ENCODE measurements around the gene GALNT9. TPM values are rescaled to one million over a fixed set of nuclear protein-coding genes. Genes with fewer than 3 reads are reported as not detected.
"Not testable (repeated sequence)": the region's sequence is repeated elsewhere in the genome, so short reads cannot be mapped to it uniquely, and the experiment has no call there.

Gene GALNT9
- polyA plus RNA-seq, 3 donors = 7.3 to 12.7 (median 9.6) TPM

DNA sequence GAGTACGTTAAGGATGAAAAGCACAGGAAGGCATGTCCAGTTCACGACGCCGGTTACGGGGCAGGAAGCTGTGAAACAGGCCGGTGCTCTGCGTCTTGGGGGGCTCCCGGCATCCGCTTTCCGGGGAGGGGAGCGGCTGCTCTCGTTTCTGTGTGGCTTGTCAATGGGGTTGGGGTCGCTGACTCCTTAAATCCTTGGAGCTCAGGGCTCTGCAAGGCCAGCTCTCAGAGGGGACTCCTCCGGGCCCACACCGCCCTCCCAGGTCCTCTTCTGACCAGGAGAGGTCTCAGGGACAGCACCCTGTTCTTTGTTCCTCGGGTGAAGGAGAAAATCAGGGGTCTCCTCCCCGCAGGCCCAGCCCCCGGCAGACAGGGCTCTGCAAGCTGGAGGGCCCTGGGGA is 78.1 kb downstream of the GALNT9 start:
- DNase-seq (ENCODE audit: extremely low read depth in 1 of 11, low read depth in 9 of 11, low spot score in 4 of 11) = no peak

DNA sequence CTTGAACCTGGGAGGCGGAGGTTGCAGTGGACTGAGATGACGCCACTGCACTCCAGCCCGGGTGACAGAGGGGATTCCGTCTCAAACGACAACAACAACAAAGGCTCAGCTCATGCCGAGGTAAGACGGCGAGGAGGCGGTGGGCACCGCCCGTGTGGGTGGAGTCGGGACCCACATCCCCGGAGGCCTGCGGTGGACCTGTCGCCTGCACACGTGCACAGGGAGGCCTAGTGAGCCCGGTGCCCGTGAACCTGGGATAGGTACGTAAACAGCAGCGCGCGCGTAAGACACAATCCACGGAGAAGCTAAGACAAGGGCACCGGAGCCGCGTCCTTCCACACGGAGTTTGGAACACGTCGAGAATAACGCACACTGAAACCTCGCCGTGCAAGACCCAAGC is 78.7 kb downstream of the GALNT9 start:
- no peak for DNase-seq (ENCODE audit: extremely low read depth in 1 of 11, low read depth in 9 of 11, low spot score in 4 of 11)

DNA sequence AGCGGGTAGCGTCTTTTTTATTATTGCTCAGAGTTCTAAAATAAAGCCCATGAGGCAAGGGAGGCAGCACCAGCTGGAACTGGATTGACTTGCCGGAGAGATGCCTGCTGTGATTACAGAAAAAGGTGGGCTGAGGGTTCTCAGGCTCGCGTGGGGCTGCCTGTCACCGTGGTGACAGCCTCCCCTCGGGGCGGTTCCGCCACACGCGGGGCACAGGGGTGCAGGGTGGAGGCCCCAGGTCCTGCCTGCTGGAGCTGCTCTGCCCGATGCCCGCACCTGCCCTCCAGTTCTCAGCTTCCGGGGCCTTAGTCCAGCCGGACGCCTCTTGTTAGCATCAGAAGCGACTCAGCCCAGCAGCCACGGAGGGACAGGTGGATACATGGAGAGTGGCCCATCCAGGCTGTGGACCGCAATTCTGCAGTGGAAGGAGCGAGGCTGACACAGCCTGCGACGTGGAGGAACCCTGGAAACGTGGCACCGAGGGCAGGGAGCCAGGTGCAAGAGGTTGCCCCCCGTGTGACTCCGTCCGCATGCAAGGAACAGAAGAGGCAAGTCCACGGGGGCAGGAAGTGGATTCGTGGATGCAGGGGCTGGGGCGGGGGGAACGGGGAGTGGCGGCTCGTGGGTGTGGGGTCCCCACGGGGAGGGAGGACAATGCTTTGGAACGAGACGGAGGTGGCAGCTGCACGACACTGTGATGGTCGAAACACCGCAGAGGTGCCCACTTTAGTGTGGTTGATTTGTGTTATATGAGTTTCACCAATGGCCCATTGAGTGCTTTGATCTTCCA is 79.5 kb downstream of the GALNT9 start:
- no peak for DNase-seq (ENCODE audit: extremely low read depth in 1 of 11, low read depth in 9 of 11, low spot score in 4 of 11)

DNA sequence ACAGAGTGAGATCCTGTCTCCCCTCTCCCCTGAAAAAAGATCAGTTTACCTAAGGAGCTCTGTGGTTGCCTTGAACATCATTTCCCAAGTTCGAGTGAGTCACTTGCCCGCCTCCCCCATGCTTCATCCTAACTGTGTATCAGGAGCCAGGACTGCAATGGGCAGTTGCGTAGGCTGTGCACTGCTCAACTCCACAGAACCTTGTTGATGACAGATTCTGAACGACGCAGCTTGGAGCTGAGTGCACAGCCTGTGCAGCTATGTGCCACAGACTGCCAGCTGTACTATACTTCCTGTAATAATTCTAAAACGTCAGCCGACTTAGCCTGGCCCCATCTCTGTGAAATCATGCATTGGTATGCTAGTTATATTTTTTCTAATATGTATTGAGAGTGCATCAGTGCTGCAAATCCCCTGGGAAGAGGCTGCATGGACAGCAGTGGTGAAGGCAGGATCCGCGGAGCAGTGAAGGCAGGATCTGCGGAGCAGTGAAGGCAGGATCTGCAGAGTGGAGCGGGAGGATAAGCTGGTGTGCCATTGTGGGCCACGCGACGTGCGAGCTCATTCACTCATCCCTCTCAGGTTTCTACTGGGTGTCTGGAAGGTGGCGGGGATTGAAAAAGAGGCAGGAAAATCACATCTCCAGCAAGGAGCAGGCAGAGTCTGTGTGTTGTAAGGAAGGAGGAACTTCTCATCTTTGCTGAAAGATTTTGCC is 80.8 kb downstream of the GALNT9 start:
- no peak for DNase-seq (ENCODE audit: extremely low read depth in 1 of 11, low read depth in 9 of 11, low spot score in 4 of 11)

DNA sequence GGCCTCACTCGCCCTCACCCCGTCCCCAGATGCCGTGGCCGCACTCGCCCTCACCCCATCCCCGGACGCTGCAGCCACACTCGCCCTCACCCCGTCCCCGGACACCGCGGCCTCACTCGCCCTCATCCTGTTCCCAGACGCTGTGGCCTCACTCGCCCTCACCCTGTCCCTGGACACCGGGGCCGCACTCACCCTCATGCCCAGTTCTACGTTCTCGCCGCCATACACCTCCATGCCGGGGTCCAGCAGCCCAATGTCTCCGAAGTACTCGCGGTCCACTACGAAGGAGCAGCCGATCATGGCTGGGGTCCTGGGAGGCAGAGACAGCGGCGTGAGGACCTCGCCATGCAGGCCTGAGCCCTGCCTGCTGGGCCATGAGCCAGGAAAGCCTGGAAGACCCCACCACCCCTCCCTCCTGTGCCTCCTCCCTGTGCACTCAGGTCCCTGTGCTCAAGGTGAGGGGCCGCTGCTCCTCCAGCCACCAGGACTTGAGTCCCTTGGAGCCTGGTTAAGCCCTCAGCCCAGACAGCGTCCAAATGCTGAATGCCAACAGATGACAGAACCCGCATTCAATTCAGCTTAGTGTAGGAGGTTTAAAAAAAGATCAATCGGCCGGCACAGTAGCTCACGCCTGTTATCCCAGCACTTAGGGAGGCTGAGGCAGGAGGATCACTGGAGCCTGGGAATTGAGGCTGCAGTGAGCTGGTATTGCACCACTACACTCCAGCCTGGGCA is 81.5 kb downstream of the GALNT9 start:
- no peak for DNase-seq (ENCODE audit: extremely low read depth in 1 of 11, low read depth in 9 of 11, low spot score in 4 of 11)

DNA sequence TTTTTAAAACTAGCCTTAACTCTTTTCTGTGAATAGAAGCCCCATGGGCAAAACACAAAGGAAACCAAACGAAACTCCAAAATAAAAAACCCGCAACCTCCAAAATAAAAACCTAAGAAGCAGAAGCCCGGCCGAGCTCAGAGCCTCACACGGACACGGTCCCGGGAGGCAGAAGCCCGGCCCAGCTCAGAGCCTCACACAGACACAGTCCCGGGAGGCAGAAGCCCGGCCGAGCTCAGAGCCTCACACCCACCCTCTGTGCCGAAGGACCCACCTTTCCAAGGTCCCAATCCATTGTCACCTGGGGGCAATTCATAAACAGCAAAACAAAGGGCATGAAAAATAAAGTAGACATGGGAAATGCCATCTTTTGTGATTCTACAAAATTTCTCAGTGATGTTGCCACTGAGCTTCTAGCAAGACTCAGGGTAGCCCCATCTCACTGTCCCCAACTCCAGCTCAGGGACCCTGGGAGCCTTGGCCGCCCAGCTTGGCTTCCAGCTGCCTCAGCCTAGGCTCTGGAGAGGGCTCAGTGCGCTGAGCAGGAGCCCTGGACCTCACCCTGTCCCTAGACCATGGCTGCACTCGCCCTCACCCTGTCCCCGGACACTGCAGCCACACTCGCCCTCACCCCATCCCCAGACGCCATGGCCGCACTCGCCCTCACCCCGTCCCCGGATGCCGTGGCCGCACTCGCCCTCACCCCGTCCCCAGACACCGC is 82.2 kb downstream of the GALNT9 start:
- DNase-seq (ENCODE audit: extremely low read depth in 1 of 11, low read depth in 9 of 11, low spot score in 4 of 11) = no peak

DNA sequence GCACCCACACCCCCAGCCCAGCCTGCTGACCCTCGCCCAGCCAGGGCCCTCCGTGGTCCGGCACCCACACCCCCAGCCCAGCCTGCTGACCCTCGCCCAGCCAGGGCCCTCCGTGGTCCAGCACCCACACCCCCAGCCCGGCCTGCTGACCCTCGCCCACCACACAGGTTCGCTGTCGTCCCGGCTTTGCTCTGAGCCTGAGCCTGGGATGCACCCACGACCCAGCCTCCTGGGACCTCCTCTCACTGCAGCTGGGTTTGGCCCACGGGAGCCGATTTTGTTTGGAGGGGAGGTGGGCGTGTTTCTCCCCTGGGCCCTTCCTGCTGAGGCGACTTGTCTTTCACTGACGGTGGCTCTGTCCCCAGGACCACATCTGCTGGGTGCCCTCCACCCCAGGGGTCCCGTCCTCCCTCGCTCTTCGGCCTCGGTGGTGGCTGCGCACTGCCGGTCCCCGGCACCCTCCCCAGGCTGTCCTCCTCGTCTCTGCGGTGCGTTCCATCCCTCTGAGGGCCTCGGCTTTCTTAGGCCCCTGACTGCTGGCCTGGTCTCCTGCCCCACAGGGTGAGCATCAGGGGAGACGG is 83.8 kb downstream of the GALNT9 start:
- DNase-seq (ENCODE audit: extremely low read depth in 1 of 11, low read depth in 9 of 11, low spot score in 4 of 11) = no peak

DNA sequence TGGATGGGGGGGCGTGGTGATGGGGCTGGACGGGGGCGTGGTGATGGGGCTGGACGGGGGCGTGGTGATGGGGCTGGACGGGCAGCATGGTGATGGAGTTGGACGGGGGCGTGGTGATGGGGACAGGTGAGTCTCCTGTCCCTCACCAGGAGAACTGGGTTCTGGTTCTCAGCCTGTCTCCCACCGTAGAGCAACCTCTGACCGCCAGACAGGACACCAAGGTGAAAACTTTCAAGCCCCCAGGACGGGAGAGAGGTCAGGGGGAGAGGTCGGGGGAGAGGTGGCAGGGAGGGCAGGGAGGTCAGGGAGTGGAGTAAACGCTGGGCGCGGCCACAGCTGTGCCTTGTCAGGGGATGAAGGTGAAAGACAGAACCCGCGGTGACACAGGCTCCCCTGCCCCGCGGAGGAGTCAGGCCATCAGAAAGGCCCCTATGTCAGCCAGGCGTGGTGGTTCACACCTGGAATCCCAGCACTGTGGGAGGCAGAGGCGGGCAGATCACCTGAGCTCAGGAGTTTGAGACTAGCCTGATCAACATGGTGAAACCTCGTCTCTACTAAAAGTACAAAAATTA is 84.6 kb downstream of the GALNT9 start:
- DNase-seq (ENCODE audit: extremely low read depth in 1 of 11, low read depth in 9 of 11, low spot score in 4 of 11) = no peak

DNA sequence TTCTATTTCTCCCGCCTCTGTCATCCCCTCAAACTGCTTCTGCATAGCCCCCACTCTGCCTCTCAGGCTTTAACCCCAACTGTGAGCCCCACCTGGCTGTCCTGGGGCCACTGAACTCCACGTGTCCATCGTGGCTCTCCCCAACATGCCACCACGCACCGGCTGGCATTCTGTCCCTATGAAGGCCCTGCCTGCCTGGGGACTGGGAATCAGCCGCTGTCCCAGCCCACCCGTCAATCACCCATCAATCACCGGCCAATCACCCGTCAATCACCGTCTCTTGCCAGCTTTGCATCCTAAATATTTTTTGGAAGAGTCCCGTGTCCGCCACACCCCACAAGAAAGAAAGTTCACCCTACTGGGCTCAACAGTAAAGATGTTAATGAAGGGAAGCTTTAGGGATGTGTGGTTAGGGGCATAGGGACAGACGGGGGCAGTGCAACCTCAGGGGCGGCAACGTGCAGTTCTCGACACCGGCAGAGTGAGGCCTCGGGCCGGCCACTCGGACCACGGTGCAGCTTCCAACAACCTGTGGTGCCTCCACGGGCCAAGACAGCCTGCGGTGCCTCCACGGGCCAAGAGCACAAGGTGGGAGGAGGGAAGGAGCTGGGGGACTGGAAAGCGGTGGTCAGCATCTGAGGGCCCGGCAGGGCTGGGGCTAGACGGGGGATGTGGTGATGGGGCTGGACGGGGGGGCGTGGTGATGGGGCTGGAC is 85.6 kb downstream of the GALNT9 start:
- DNase-seq (ENCODE audit: extremely low read depth in 1 of 11, low read depth in 9 of 11, low spot score in 4 of 11) = no peak

DNA sequence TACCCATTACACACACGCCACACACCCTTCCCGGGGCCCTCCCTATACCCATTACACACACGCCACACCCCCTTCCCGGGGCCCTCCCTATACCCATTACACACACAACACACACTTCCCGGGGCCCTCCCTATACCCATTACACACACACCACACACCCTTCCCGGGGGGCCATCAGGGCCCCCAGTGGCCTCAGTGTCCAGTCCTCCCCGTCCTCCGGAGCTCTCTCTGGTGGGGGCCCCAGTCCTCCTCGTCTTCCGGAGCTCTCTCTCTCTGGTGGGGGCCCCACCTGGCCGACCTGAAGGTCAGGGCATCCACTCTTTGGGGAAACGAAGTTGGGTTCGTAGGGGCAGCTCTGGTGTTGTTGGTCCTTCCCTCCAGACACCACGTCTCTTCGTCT is 86.2 kb downstream of the GALNT9 start:
- not testable (repeated sequence) for DNase-seq (ENCODE audit: extremely low read depth in 1 of 11, low read depth in 9 of 11, low spot score in 4 of 11)

DNA sequence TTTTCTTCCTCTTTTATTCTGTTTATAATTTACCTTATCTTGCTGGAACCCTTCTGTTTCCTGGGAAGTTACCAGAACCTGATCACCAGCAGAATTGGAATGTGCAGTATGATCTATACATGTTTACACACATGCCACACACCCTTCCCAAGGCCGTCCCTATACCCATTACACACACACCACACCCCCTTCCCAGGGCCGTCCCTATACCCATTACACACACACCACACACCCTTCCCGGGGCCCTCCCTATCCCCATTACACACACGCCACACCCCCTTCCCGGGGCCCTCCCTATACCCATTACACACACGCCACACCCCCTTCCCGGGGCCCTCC is 88.8 kb downstream of the GALNT9 start:
- DNase-seq (ENCODE audit: extremely low read depth in 1 of 11, low read depth in 9 of 11, low spot score in 4 of 11) = not testable (repeated sequence)

DNA sequence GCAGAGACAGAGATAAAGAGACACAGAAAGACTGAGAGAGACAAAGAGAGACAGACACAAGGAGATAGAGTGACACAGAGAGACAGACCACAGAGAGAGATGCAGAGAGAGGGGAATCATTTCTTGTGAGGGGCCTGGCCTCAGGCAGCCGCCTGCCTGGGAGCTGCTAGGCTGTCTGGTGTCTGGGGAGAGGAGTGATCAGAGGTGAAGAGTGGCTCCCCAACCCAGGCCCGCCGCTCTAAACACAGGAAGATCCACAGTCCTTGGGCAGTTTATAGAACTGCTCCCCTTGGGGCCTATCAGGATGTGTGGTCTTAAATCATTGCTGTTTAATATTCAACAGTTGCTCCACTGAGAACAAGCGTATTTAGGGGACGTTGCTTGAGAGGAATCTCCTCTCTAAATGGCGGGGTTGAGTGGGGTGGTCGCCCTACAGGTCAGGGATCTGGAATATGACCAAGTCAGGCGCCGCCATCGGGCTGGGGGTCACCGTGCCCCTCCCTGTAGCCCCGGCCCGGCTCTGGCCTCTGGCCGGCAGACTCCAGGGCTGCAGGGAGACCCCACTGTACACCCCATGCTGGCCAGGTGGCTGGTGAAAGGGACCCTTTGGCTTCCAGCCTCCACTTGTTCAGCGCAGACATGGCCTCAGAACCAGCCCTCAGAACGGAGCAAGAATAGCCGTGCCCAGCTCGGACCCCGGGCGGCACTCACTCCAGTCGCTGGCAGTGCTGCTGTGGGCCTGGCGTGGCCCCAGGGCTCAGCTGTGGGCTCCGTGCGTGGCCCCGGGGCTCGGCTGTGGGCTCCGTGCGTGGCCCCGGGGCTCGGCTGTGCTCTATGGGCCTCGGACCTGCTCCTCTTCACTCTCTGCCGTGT is 89.4 kb downstream of the GALNT9 start:
- no peak for DNase-seq (ENCODE audit: extremely low read depth in 1 of 11, low read depth in 9 of 11, low spot score in 4 of 11)

DNA sequence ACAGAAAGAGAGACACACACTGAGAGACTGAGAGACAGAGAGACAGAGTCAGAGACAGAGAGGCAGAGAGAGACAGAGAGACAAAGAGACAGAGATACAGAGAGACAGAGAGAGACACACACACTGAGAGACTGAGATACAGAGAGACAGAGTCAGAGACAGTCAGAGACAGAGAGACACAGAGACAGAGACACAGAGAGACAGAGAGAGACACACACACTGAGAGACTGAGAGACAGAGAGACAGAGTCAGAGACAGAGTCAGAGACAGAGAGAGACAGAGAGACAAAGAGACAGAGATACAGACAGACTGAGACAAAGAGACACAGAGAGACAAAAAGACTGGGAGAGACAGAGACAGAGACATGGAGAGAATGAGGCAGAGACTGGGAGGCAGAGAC is 90.0 kb downstream of the GALNT9 start:
- DNase-seq (ENCODE audit: extremely low read depth in 1 of 11, low read depth in 9 of 11, low spot score in 4 of 11) = no peak

DNA sequence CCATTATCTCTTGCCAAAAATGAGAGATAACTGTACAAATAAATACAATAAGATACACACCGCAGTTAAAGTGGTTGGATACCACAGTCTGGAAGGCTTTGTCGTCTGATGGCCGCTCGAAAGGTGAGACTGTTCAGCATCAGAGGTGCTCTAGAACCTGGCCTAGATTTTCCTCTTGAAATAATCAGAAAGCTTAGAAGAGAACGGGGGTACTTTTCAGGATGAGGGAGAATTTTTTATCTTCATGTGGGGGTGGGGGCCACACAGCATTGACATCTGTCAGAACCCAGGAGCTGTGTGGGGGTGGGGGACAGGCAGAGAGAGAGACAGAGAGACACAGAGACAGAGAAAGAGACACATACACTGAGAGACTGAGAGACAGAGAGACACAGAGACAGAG is 90.5 kb downstream of the GALNT9 start:
- DNase-seq (ENCODE audit: extremely low read depth in 1 of 11, low read depth in 9 of 11, low spot score in 4 of 11) = no peak

DNA sequence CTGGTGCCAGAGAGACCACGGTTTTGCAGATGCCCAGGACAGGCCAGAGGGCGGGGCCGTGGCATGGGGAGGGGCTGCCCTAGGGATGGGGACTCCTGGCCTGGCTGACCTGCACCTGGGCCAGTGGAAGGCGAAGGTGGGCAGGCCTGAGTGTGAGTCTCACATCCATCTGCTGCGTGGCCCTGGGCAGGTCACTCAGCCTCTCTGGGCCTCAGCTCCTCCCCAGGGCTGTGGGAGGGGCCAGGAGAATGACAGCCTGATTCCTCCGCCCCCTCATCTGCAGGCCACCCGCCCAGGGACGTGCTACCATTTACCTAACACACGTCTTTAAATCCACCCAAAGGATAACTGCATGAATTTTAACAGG is 90.9 kb downstream of the GALNT9 start:
- no peak for DNase-seq (ENCODE audit: extremely low read depth in 1 of 11, low read depth in 9 of 11, low spot score in 4 of 11)

DNA sequence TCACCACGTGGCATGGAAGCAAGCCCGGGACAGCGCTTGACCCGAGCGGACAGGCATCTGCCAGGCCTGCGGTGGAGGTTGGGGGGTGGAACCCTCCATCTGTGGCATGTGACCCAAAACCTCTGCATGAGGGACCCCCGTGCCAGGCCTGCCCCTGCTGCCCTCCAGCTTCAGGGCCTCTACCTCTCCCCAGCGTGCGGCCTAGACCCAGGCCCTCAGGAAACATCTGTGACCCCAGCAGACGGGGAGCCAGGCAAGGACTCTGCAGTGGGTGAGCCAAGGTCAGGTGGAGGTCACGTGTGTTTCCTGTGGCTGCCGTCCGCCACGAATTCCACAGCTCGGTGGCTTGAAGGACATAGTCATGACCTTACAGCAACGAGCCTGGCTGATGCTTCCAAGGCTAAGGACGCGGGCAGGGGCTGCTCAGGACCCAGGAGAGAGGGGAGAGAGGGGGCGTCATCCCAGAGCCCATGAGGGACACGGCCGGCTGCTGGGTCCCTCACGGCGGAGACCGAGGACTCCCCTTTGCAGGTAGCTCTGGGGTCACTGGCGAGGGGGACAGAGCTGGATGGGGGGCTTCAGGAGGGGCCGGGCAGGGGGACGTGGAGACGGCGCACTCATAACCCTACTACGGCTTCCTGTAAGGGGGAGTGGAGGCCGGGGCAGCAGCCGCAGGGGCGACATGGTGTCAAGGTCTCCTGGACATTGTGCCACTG is 91.5 kb downstream of the GALNT9 start:
- no peak for DNase-seq (ENCODE audit: extremely low read depth in 1 of 11, low read depth in 9 of 11, low spot score in 4 of 11)
